Smooth muscle cell (in vitro differentiated cells): Measurements from ENCODE around the gene SGMS1. TPM values are rescaled to one million over a fixed set of nuclear protein-coding genes. Genes with fewer than 3 reads are reported as not detected.

Experiments used
- DNase-seq: peaks from one replicate; lab custom pipeline; 2025; ENCODE audit not compliant: unreplicated experiment; lab: John Stamatoyannopoulos, UW
- H2AFZ ChIP-seq: fragments of 200-600 bp; sonication (generic); 2 replicates; pipeline ENCODE4 v1.6.0; 2016; ENCODE audit warnings: antibody characterized with exemption, low read depth, mild to moderate bottlenecking
- H3F3A ChIP-seq: fragments of 200-600 bp; sonication (generic); 2 replicates; pipeline ENCODE4 v1.6.0; 2017; ENCODE audit warnings: antibody characterized with exemption, low read depth
- H3K27ac ChIP-seq: fragments of 200-600 bp; sonication (generic); 2 replicates; pipeline ENCODE4 v1.5.1; 2016; ENCODE audit warnings: low read depth, mild to moderate bottlenecking
- H3K27me3 ChIP-seq: fragments of 200-600 bp; sonication (generic); 2 replicates; pipeline ENCODE4 v1.6.1; 2016; ENCODE audit warnings: low read depth, mild to moderate bottlenecking
- H3K36me3 ChIP-seq: fragments of 200-600 bp; sonication (generic); 2 replicates; pipeline ENCODE4 v1.5.1; 2016; ENCODE audit warnings: low read depth
- H3K4me1 ChIP-seq: fragments of 200-600 bp; sonication (generic); 2 replicates; pipeline ENCODE4 v1.5.1; 2016; ENCODE audit warnings: low read depth
- H3K4me2 ChIP-seq: fragments of 200-600 bp; sonication (generic); 2 replicates; pipeline ENCODE4 v1.6.0; 2016; ENCODE audit warnings: mild to moderate bottlenecking
- H3K4me3 ChIP-seq: fragments of 200-600 bp; sonication (generic); 2 replicates; pipeline ENCODE4 v1.5.1; 2016; ENCODE audit warnings: mild to moderate bottlenecking
- H3K79me2 ChIP-seq: fragments of 200-600 bp; sonication (generic); 2 replicates; pipeline ENCODE4 v1.6.0; 2016; ENCODE audit warnings: low read depth, mild to moderate bottlenecking
- H3K9ac ChIP-seq: fragments of 200-600 bp; sonication (generic); 2 replicates; pipeline ENCODE4 v1.6.0; 2016; ENCODE audit warnings: low read depth
- H3K9me3 ChIP-seq: fragments of 200-600 bp; sonication (generic); replicated peaks from 2 replicates; pipeline ENCODE4 v1.5.1; 2016; ENCODE audit warnings: low read depth
- H4K20me1 ChIP-seq: fragments of 200-600 bp; sonication (generic); 2 replicates; pipeline ENCODE4 v1.6.0; 2016; ENCODE audit warnings: low read depth
- CTCF ChIP-seq: fragments of 200-600 bp; sonication (generic); IDR thresholded peaks from 2 replicates; pipeline ENCODE4 v1.5.1; 2017; ENCODE audit warnings: borderline replicate concordance, mild to moderate bottlenecking, antibody characterized with exemption; ENCODE audit not compliant: insufficient read depth, poor library complexity, severe bottlenecking
- WGBS: methylation state at CpG from one replicate; pipeline ENCODE4 v1.1.7; 2016; ENCODE audit warnings: low lambda C conversion rate; 5-methylcytosine and 5-hydroxymethylcytosine counted together
- polyA plus RNA-seq: library from polyadenylated mRNA; unstranded; fragments of >200 nt; fragmentation: Nextera tagmentation; extraction: Ambion mirVana; gene quantifications from 2 replicates; pipeline ENCODE4 v1.2.1, GENCODE V29; 2016
- total RNA-seq: library from RNA; depleted of rRNA; stranded (reverse); fragments of >200 nt; gene quantifications from 2 replicates; pipeline ENCODE4 v1.2.3, GENCODE V29; 2014

The SGMS1 gene
- total and polyA plus RNA-seq, 2 experiments from 2014 or later, result 4.0 to 14.3 TPM

DNA sequence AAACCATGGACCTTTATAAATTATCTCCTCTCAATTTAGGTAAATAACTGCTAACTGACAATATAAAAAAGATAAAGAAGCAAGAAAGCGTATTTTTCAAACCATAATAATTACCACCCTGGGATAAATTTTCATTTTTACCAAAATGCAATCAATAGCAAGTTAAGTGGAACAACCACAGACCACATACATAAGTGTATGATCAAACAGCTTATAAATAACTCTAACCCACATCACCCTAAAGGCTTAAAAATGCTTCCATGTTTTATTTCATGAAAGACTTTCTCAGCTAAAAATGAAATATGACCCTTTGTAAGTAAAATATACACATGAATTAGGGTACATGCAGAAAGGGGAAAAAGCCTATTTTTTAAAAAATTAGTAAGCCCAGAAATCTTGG is 156.5 kb downstream of the SGMS1 start:
- DNase-seq, result no peak
- Histone ChIP-seq H3K9ac (no peak overlapping the region), H3F3A (peaks cover 5% of the 10 kb centered on the region), H3K4me1 (peaks cover 13% of the 10 kb centered on the region), H2AFZ (no peak overlapping the region), H3K79me2 (no peaks in the 10 kb centered on the region), H3K4me2 (no peak overlapping the region), H3K27me3 (no peaks in the 10 kb centered on the region), H3K27ac (no peak overlapping the region), H3K4me3 (no peak overlapping the region), H4K20me1 (no peaks in the 10 kb centered on the region), H3K36me3 (no peaks in the 10 kb centered on the region), H3K9me3 (no peaks in the 10 kb centered on the region)
- WGBS, result 93% methylated on average over 1 of the region's 1 CpG
- TF ChIP-seq CTCF, result no peak

- no peak overlapping the region for H3K9ac ChIP-seq
- TF ChIP-seq CTCF, result no peak
- no peak for DNase-seq
- H3K4me1 ChIP-seq, result no peaks in the 10 kb centered on the region
- 94% methylated on average over 1 of the region's 1 CpG for WGBS
- H3F3A ChIP-seq, result no peaks in the 10 kb centered on the region
- no peak overlapping the region for H2AFZ ChIP-seq
- no peaks in the 10 kb centered on the region for H3K36me3 ChIP-seq
- H4K20me1 ChIP-seq, result no peaks in the 10 kb centered on the region
- no peaks in the 10 kb centered on the region for H3K79me2 ChIP-seq
- no peaks in the 10 kb centered on the region for H3K9me3 ChIP-seq
- no peak overlapping the region for H3K4me3 ChIP-seq
- H3K27ac ChIP-seq, result no peak overlapping the region
- H3K27me3 ChIP-seq, result no peaks in the 10 kb centered on the region
- H3K4me2 ChIP-seq, result no peak overlapping the region
Observed at GRCh38 chr10:50464004-50464409, 159.7 kb downstream of the SGMS1 start.

DNA sequence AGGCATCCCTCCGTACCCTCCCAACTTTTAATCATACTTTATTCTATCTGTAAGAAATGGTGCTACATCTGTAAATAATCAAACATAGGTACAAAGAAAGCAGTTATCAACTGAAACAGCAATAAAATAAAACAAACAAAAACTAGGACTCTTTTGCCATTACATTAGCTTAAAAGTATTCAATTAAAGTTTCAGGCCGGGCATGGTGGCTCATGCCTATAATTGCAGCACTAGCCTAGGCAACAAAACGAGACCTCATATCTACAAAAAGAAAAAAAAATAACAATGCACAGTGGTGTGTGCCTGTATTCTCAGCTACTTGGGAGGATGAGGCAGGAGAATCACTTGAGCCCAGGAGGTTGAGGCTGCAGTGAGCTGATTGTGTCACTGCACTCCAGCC is 161.9 kb downstream of the SGMS1 start:
- Histone ChIP-seq H3K9ac (no peak overlapping the region), H2AFZ (no peak overlapping the region), H3K79me2 (no peaks in the 10 kb centered on the region), H3K4me1 (no peaks in the 10 kb centered on the region), H3K9me3 (no peaks in the 10 kb centered on the region), H3K4me2 (no peak overlapping the region), H3K4me3 (no peak overlapping the region), H3F3A (no peaks in the 10 kb centered on the region), H4K20me1 (no peaks in the 10 kb centered on the region), H3K27me3 (no peaks in the 10 kb centered on the region), H3K36me3 (no peaks in the 10 kb centered on the region), H3K27ac (no peak overlapping the region)
- WGBS, result 89% methylated on average over 3 of the region's 3 CpGs
- no peak for DNase-seq
- TF ChIP-seq CTCF, result no peak

GRCh38 chr10:50461123-50461522 is 162.6 kb downstream of the SGMS1 start:
- no peak overlapping the region for H3K9ac ChIP-seq
- no peaks in the 10 kb centered on the region for H3K36me3 ChIP-seq
- no peaks in the 10 kb centered on the region for H3K79me2 ChIP-seq
- no peak overlapping the region for H2AFZ ChIP-seq
- no peak for TF ChIP-seq CTCF
- H3K9me3 ChIP-seq, result no peaks in the 10 kb centered on the region
- WGBS, result 96% methylated on average over 1 of the region's 1 CpG
- H3K4me3 ChIP-seq, result no peak overlapping the region
- H4K20me1 ChIP-seq, result no peaks in the 10 kb centered on the region
- no peaks in the 10 kb centered on the region for H3K27me3 ChIP-seq
- no peak overlapping the region for H3K27ac ChIP-seq
- H3K4me2 ChIP-seq, result no peak overlapping the region
- DNase-seq, result no peak
- H3F3A ChIP-seq, result no peaks in the 10 kb centered on the region
- H3K4me1 ChIP-seq, result no peaks in the 10 kb centered on the region
